GM18861 (cell line): ENCODE measurements around the gene RAB29.

Experiments used
- ATAC-seq: cut with Tn5 transposase; IDR thresholded peaks from one replicate; pipeline ENCODE4 v1.9.1; 2021; ENCODE audit not compliant: unreplicated experiment

RAB29 gene

DNA sequence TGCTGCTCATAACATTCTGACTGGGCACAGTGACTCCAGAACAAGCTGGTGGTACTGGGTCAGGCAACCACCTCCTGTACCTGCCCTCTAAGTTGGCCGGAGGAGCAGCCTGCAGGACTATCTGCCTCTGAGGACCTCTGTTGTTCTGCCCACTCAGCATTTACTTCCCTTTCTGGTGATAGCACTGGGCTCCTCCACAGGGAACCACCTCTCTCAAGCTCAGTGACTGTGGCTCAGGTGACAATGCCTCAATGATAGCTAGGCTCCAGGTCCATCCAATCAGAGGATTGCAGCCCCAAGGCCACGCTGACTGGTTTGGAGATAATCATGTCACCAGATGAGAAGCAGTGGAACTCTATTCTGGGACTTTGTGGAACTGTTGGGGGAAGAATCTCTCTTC is 21.9 kb upstream of the RAB29 start:
- no peak for ATAC-seq

DNA sequence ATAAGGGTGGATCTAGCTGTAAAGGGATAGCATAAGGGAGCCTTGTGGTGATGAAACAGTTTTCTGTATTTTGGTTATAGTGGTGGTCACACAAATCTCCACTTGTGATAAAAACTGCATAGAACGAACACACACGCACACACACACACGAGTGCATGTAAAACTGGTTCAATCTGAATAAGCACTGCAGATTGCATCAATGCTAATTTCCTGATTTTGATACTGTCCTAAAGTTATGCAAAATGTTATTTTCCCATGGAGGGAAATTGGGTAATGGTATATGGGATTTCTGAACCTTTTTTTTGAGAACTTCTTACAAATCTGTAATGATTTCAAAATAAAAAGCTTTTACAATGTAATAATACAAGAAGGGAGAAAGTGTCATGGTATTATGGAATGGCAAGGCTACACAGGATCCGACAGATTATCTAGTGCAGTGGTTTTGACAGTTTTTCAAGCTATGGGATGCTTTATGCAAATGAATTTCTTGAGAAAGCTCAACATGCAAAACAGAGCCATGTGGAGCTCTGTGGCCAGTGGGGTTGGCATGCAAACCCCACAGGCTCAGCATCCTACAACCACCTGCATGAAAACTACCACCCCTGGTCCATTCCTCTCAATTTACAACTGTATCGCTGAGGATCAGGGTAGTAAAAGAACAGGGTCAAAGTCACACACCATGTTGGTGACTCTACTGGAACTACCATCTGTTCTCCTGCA is 18.9 kb upstream of the RAB29 start:
- peak; percentile 63 for ATAC-seq

DNA sequence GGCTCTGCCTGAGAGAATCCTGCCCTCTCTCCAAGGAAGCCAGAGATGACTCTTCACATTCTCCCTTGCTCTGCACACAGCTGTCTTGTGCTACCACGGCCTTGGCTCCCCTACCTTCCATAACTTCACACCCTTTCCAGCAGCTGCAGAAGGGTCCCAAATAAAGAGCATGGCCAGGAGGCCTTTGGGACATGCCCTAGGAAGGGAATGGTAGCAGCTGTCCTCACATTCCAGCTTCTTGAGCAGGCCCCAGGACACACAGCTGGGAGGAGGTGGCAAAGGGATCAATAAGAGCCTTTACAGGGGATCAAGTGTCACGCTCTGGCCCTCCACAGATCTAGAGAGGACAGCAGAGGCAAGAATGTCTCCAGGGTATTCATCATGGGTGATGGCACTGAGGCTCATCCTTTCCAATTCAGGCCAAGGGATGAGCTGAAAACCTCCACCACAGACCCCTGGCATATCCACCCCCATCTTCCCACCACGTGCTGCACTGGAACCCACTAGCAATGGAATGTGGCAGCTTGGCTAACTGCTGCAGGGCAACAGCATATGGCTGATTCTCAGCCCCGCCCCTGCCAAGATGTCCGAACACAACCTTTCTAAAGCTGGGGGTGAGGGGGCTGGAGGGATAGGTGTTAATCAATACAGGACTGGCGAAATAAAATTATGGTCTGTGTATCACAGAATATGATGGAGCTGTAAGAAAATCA is 17.8 kb upstream of the RAB29 start:
- ATAC-seq, result no peak

DNA sequence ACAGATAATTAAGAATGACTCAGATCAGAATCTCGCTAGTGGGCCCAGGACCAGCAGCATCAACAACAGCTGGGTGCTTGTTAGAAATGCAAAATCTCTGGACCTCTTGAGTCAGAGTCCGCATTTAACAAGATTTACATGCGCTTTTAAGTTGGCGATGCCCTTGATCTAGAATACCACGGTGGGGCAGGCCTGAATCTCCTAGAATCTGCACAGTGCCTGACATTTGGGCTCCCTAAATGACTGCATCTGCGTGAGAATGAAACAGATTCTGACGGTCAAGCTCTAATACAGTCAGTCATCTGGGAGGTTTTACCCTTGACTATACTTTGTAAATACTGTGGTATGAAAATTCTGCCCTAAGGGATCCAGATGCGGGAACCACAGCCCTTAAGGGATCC is 17.2 kb upstream of the RAB29 start:
- ATAC-seq, result no peak

DNA sequence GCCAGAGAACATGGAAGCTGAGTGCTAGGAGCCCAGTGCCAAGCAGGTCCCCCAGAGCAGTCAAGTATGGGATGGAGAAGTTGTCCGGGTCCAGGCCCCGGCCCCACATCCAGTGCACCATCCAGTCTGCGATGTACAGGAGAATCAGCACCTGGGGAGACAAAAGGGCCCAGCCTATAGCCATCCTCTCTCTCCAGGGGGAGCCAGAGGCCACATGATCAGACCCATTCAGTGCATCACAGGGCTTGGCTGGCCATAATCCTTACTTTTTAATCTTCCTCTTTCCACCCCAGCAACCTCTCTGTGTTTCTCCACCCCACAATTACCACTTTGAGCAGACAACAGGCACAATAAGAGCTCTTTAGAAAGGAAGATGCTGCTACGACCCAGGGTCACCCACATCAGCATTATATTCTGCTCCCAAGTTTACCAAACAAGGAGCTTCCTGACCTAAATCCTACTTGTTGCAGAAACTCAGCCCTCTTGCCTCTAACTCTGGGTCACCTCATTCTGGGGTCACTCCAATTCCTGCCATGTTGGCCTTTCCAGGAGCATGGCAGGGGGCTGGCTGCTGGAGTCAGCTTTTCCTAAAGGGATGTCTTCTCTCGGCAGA is 16.4 kb upstream of the RAB29 start:
- ATAC-seq, result no peak

DNA sequence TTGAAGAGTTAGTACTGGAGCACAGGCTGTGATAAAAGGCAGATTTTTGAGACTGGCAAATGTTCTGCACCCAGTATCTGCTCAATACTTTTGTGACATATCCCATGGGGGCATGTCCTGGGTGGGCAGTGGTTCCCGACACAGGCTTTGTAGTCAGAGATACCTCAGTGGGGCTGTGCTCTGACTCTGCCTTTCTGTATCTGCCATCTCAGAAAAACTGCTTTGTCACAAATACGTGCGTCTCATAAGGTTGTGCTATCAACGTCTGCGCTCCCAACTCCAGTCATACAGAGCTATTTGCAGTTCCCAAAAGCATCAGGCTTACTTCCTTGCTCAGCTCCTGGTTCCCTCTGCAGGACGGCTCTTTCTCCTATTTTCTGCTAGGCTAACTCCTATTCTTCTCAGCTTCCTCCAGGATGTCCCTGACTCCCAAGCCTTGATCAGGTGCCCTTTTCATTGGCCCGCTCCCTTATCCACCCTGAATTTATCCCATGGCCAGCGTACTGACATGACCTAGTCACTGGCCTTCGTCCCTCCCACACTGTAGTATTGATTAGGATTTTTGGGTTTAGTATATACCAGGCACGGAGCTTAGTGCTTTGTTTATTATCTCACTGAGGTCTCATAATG is 12.1 kb upstream of the RAB29 start:
- no peak for ATAC-seq

DNA sequence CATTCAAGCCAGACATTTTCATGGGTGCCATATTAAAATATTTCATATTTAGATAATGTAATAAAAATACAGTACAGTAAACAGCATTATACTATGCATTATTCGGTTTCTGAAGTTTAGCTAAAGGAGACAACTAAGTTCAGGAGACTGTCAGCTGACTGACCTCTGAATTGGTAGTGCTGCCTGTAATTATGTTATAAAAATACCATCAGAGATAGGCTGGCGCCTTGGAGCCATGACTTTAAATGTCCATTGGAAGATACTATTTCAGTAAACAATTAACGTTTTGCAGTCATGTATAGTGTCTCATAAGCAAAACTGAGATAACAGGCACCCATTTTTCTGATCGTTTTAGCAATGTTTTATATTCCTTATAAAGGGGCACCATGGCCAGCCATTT is 11.3 kb upstream of the RAB29 start:
- no peak for ATAC-seq

DNA sequence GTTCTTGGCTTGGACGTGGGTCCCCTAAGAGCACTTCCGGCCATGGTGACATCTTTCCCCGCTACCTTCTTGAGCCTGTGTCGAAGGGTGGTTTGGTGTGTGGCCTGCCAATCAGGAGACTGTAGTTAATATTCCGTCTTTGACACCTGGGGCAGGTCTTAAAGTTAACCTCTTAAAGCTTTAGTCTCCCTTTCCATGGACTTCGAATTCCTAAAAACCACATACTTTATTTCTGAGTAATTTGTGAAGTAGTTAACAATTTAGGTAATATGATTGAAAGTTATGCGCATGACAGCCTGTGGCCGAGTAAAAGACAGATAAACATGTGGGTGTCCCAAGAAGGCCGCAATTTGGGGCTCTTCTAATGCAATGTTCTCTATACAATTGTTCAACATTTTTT is 10.2 kb upstream of the RAB29 start:
- ATAC-seq, result no peak

DNA sequence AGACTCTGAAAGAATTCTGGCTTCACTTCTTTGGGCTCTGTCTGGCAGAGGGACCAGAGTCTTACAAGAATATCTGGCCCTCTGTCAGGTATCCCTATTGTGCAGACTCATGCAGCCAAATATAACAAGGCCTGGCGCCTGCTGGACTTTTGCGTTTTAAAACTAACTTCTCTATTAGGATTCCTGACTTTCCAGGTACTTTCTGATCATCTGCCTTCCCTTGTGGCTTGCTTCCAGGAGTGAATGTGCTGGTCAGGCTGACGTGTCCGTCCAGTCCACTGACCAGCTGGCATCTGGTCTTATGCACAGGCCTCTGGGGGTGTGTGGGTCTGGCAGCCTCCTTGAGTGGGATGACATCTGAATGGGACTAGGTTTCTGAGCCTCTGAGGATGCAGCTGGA is 8.6 kb upstream of the RAB29 start:
- ATAC-seq, result no peak

DNA sequence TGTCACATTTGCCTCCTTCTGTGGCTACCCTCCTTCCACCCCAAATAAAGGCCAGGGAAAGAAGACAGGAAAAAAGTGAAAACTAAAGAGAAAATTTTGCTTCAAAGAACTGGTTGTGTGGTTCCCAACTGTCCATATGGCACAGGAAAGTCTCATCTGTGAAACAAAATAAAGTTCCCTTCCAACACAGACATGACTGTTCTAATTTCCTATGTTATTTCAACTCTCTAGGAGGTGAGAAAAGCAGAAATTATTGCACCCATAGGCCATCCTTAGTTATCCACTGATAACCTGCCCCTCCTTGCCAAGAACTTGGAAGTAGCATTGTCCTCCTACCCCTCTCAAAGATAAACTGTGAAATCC is 8.1 kb upstream of the RAB29 start:
- no peak for ATAC-seq

DNA sequence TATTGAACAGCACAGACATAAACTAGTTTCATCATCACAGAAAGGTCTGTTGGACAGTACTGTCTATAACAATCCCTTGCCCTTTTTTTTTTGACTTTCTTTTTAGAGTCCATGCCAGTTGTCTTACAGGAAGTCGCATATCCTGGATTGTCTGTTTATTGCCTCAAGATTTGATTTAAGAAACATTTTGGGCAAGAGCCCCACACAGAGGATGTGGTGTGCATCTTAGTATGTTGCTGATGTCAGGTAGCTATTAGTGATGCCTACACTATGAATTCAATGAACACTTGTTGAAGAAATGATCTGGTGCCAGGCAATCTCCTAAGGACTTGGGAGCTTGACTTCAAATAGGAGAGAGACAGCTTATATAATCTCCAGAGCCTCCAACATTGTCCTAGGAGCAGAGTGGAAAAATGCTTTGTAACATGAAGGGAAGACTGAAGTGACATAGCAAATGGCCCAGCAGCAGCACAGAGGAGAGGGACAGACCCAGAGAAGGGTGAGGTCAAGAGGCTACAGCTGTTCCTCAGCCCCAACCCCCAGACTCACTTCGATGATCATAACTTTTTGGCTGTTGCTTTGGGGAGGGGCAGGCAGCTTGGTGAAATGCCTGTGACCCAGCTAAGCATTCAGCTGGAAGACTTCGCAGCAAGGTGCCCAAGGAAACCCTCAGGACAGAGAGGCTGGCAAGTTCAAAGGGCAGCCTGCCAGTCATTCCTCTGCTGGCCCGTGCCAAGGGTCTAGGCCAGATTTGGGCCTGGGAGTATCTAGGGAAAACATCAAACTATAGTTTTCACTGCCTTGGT is 7.5 kb upstream of the RAB29 start:
- no peak for ATAC-seq

DNA sequence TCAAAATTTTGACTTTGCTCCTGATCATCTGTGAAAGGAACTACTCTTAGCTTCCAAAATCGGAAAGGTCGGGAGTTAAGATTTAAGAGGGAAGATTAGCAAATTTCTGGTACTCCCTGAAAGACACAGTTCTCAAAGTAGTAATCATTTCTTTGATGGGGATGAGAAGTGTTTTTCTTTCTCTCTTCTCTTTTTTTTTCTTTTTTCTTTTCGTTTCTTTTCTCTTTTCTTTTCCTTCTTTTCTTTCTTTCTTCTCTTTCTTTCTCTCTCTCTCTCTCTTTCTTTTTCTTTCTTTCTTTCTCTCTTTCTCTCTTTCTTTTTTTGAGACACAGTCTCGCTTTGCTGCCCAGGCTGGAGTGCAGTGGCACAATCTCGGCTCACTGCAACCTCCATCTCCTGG is 5.1 kb upstream of the RAB29 start:
- ATAC-seq, result no peak

DNA sequence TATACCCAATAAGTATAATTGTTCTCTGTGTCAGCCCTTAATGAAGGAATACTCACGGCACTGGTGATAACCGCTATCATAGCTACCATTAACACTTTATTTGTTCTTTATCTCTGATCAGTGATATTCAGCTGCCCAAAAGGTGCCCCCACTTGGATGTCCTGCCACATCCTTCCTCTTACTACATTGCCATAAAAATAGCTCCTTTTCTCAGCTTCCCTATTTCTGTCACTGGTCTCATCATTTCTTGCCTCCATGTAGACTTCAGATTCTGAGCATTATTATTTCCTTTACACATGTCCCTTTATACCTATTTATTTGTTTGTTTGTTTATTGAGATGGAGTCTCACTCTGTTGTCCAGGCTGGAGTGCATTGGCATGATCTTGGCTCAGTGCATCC is 2.7 kb upstream of the RAB29 start:
- no peak for ATAC-seq

DNA sequence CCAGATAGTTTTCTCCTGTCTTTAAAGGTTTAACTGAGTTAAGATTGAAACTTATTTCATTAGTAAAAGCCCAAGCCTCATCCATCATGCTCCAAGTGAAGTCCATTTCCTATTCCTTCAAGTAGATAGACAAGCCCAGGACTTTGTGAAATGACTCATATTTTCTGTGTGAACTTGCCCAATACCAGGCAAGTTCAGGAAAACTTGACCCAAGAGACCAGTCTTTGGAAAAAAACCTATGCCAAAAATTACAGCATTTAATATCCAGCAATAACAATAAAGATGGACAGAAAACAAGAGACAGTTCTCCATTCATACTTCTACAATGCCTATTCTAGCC is 405 bp upstream of the RAB29 start:
- ATAC-seq, result no peak

DNA sequence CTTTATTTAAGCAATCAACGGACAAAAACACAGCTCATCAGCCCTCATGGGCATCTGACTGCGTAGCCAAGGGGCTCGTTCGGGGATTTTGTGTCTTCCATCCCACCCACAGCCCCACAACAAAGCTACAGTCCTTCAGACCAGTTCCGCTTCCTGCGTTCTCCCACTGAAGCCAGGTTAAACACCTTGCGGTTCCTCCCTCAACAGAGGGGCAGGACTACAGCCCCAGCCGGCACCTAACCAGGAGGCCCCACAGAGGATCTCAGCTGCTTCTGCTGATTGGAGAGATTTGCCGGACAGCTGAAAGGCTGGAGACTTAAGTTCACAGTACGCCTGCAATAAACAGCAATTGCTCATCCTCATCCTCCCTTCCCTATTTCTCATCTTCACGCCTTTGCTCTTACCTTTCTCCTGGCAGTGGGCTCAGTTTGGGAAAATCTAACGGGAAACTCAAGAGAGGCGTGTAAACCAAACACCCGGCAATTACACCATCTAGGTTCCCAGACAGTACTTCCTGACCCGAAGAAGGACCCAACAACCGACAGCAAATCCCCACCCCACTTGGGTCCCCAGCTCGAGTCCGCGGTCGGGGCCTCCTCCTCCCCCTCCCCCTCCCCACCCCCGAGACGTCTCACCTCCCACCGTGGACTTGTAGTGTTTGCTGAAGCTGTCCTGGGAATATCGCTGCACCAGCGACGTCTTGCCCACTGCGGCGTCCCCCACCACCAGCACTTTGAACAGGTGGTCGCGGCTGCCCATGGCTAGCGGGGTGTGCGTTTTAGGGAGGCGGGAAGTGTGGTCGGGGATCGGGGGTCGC is 876 bp downstream of the RAB29 start:
- no peak for ATAC-seq

DNA sequence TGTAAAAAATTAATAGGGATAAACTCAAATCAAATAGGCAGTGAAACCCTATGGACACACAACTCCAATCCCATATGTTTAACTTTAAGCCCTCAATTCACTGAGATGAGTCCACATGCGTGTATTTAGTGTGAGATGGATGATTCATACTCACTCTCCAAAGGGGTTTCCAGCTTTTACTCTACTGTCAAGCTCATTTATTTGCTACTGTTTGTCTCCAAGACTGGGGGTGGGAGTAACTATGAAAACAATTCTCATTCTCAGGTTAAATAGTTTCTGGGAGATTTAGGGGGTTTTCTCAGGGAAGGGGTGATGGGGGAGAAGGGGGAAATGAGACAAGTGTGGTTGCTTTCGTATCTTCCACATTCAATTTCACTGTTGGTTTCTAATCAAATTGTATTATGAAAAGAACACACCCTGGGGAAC is 2.7 kb downstream of the RAB29 start:
- ATAC-seq, result no peak

DNA sequence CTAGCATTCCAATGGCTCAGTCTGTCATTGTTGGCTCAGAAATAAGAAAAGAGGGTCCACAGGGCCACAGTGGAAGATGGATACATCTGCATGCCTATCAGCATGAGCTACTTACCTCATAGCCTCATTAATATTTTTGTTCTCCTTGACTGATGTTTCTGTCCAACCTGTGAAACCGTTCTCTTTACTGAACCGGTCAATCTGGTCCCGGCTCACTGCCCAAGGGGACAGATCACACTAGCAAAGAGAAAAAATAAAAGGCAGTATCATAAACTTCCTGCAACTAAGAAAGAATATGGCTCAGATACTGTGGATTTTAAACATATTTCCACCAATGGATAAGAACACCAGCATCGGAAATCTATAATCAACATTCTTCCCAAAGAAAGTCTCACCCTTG is 4.7 kb downstream of the RAB29 start:
- ATAC-seq, result no peak

DNA sequence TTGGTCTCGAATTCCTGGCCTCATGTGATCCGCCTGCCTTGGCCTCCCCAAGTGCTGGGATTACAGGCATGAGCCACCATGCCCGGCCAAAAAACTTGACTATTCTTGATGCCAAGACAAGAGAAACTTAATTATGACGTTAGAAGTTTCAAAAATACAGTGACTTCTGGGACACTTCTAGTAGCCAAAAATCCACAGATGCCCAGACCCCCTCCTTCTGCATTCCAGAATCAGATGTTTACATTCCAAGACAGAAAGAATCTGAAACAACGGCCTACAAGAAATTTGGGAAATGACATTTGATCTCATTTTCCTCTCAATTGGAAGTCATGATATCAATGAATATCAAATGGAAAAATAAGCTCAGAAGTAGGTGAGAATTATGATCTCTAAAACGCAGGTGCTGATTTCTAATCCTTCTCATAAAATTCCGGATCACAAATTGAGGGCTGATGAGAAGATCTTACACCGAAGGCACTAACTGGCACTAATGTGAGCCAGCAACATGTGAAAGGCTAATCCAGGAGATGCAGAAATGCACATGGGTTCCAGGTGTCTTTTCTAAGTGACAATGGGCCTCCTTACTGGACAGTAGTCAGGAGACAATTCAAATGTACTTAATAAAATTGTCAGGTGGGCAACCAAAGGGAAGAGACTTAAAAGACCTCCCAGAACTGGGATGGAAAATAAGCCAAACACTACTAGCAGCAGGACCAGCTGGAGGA is 5.5 kb downstream of the RAB29 start:
- ATAC-seq, result no peak

DNA sequence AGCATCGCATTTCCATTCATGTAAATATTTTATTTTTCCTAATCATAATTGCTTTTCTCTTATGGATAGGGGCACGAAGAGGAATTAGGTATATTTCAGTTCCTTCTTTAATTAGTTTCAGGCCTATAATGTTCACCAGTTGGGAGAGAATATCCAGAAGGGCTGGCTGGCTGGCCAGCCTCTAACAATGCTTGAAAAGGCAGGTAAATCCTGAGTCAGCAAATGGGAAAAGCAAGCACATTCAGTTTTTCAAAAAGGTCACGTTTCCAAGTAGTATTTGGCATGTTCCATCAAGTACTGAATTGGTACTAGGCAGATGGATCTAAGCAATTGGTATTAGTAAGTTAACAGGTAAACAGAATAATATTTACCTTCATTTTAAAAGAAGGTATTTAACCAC is 8.0 kb downstream of the RAB29 start:
- no peak for ATAC-seq

DNA sequence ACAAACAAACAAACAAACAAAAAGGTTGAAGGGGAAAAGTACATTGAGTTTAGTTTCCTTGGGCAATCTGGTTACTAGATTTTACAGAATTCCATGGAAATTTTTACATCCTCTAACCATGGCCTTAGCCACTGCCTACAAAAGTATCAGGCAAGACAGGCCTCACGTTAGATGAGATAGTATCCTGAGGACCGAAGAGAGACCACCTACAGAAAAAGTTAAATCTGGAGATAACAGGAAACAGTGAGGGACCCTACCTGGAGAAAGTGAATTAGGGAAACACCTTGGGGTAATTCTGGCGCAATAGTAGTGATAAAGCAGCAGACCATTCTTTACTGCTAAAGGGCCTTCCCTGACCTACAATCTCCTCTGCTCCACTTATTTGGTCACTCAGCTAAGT is 8.7 kb downstream of the RAB29 start:
- ATAC-seq, result no peak
